ENCODE data around the gene MAD1L1.

Gene MAD1L1

GRCh38 chr7:2066251-2066919 is 166.4 kb downstream of the MAD1L1 start:
- Histone ChIP-seq H3K79me2 (ENCODE audit: insufficient read depth, low read length) (no peaks in the 10 kb centered on the region), H3K4me3 (ENCODE audit: insufficient read depth, low read length, poor library complexity, severe bottlenecking) (no peak overlapping the region), H2AFZ (ENCODE audit: low read depth, low read length, severe bottlenecking) (no peak overlapping the region), H3K4me2 (ENCODE audit: low read depth, low read length, poor library complexity, severe bottlenecking) (no peak overlapping the region), H3K27ac (ENCODE audit: low read depth, low read length) (no peak overlapping the region), H3K9me3 (ENCODE audit: insufficient read depth, low read length) (no peaks in the 10 kb centered on the region), H3K36me3 (ENCODE audit: low read length) (no peaks in the 10 kb centered on the region), H3K27me3 (ENCODE audit: low read length) (no peaks in the 10 kb centered on the region), H3K9ac (ENCODE audit: low read length) (no peak overlapping the region), H4K20me1 (ENCODE audit: low read depth, low read length) (no peaks in the 10 kb centered on the region), H3F3A (ENCODE audit: insufficient read depth) (no peaks in the 10 kb centered on the region), H3K9me2 (replicated peaks; ENCODE audit: insufficient read depth, low read length) (no peaks in the 10 kb centered on the region)
- TF ChIP-seq EZH2phosphoT487 (conservative IDR thresholded peaks at IDR 0.05; ENCODE audit: low read length), result no peak
- TF ChIP-seq CTCF (IDR thresholded peaks at IDR 0.05; ENCODE audit: insufficient read depth, low read length, poor library complexity, severe bottlenecking), result no peak

GRCh38 chr7:2065528-2065927 is 167.2 kb downstream of the MAD1L1 start:
- Histone ChIP-seq H3F3A (ENCODE audit: insufficient read depth) (no peaks in the 10 kb centered on the region), H3K4me2 (ENCODE audit: low read depth, low read length, poor library complexity, severe bottlenecking) (no peak overlapping the region)

GRCh38 chr7:2063563-2064260 is 169.0 kb downstream of the MAD1L1 start:
- TF ChIP-seq CTCF (IDR thresholded peaks at IDR 0.05; ENCODE audit: insufficient read depth, low read length, poor library complexity, severe bottlenecking), result no peak
- no peak for TF ChIP-seq EZH2phosphoT487 (conservative IDR thresholded peaks at IDR 0.05; ENCODE audit: low read length)
- Histone ChIP-seq H4K20me1 (ENCODE audit: low read depth, low read length) (no peaks in the 10 kb centered on the region), H3K4me3 (ENCODE audit: insufficient read depth, low read length, poor library complexity, severe bottlenecking) (no peak overlapping the region), H3K9me2 (replicated peaks; ENCODE audit: insufficient read depth, low read length) (no peaks in the 10 kb centered on the region), H3K9ac (ENCODE audit: low read length) (no peak overlapping the region), H3K4me2 (ENCODE audit: low read depth, low read length, poor library complexity, severe bottlenecking) (no peak overlapping the region), H3K27me3 (ENCODE audit: low read length) (no peaks in the 10 kb centered on the region), H3F3A (ENCODE audit: insufficient read depth) (no peaks in the 10 kb centered on the region), H3K36me3 (ENCODE audit: low read length) (no peaks in the 10 kb centered on the region), H3K79me2 (ENCODE audit: insufficient read depth, low read length) (no peaks in the 10 kb centered on the region), H3K9me3 (ENCODE audit: insufficient read depth, low read length) (peaks cover 5% of the 10 kb centered on the region; the same call in 1 of the 2 replicates), H3K27ac (ENCODE audit: low read depth, low read length) (no peak overlapping the region), H2AFZ (ENCODE audit: low read depth, low read length, severe bottlenecking) (no peak overlapping the region)

More at GRCh38 chr7:2065528-2065927, 167.2 kb downstream of the MAD1L1 start:
- Histone ChIP-seq H3K79me2 (ENCODE audit: insufficient read depth, low read length) (no peaks in the 10 kb centered on the region), H4K20me1 (ENCODE audit: low read depth, low read length) (no peaks in the 10 kb centered on the region), H3K36me3 (ENCODE audit: low read length) (no peaks in the 10 kb centered on the region), H3K4me3 (ENCODE audit: insufficient read depth, low read length, poor library complexity, severe bottlenecking) (no peak overlapping the region), H3K9me3 (ENCODE audit: insufficient read depth, low read length) (0 out of 2 replicates have a peak, but pooled peaks cover under 1% of the 10 kb centered on the region), H3K27me3 (ENCODE audit: low read length) (no peaks in the 10 kb centered on the region), H3K9me2 (replicated peaks; ENCODE audit: insufficient read depth, low read length) (no peaks in the 10 kb centered on the region), H2AFZ (ENCODE audit: low read depth, low read length, severe bottlenecking) (no peak overlapping the region), H3K9ac (ENCODE audit: low read length) (no peak overlapping the region), H3K27ac (ENCODE audit: low read depth, low read length) (no peak overlapping the region)
- TF ChIP-seq EZH2phosphoT487 (conservative IDR thresholded peaks at IDR 0.05; ENCODE audit: low read length) (no peak), CTCF (IDR thresholded peaks at IDR 0.05; ENCODE audit: insufficient read depth, low read length, poor library complexity, severe bottlenecking) (no peak)
